HepG2 (cell line): ENCODE data around the gene FPR3. TPM values are rescaled to one million over a fixed set of nuclear protein-coding genes. Genes with fewer than 3 reads are reported as not detected.

Experiments used
- HNRNPLL ChIP-seq: fragments of 200-400 bp; formaldehyde crosslinking; IDR thresholded peaks from 2 replicates; pipeline ENCODE4 v1.6.1; 2017; ENCODE audit warnings: mild to moderate bottlenecking, low read depth, low read length; ENCODE audit not compliant: poor library complexity, severe bottlenecking
- MLLT10 ChIP-seq: sonication (generic); formaldehyde crosslinking; IDR thresholded peaks from 2 replicates; pipeline ENCODE4 v1.4.0; 2020; ENCODE audit warnings: missing genetic modification reagents
- SIN3B ChIP-seq: fragments of 150-350 bp; IDR thresholded peaks from 2 replicates; pipeline ENCODE4 v1.6.1; 2014; ENCODE audit warnings: low read length
- ZNF143 ChIP-seq: sonication (generic); formaldehyde crosslinking; IDR thresholded peaks from 2 replicates; pipeline ENCODE4 v1.4.0; 2020; ENCODE audit warnings: missing genetic modification reagents
- ZNF232 ChIP-seq: sonication (generic); formaldehyde crosslinking; IDR thresholded peaks from 2 replicates; pipeline ENCODE4 v1.4.0; 2020; ENCODE audit warnings: missing genetic modification reagents, borderline replicate concordance
- polyA plus RNA-seq, 8 experiments: library from polyadenylated mRNA; depleted of rRNA in 3 of 8; stranded (reverse) in 7 of 8; unstranded in 1 of 8; fragments of >200 nt; fragmentation: Illumina TruSeq in 4 of 8; extraction: Trizol in 4 of 8; gene quantifications; 2 replicates each; pipeline versions ENCODE4 v1.2.1 to v1.2.3, GENCODE V29; 2011 to 2016; ENCODE audit warnings: low read depth in 4 of 8, missing spikeins in 1 of 8, mixed read lengths in 1 of 8; ENCODE audit not compliant: insufficient read depth in 1 of 8
- total RNA-seq, 5 experiments: library from RNA; depleted of rRNA; stranded (reverse); fragments of >200 nt; fragmentation: Illumina TruSeq; extraction: Trizol; gene quantifications; 2 replicates each; pipeline ENCODE4 v1.2.3, GENCODE V29; 2016; ENCODE audit warnings: low read depth in 1 of 5
- TF ChIP-seq, protein P1 (sequence below): sonication (generic); formaldehyde crosslinking; IDR thresholded peaks from 2 replicates; pipeline ENCODE4 v1.8.1; 2022; ENCODE audit warnings: mild to moderate bottlenecking, missing genetic modification reagents
- TF ChIP-seq, protein P2 (sequence below): conservative IDR thresholded peaks from 2 replicates; pipeline ENCODE4 v1.6.1; 2018; ENCODE audit warnings: missing genetic modification reagents
- TF ChIP-seq, protein P3 (sequence below): sonication (generic); formaldehyde crosslinking; IDR thresholded peaks from 2 replicates; pipeline ENCODE4 v1.4.0; 2020; ENCODE audit warnings: missing genetic modification reagents
- TF ChIP-seq, protein P4 (sequence below): IDR thresholded peaks from 2 replicates; pipeline ENCODE4 v1.4.0; 2020; ENCODE audit warnings: mild to moderate bottlenecking, missing genetic modification reagents
- TF ChIP-seq, protein P5 (sequence below): sonication (generic); formaldehyde crosslinking; IDR thresholded peaks from 2 replicates; pipeline ENCODE4 v1.4.0; 2020; ENCODE audit warnings: missing genetic modification reagents
- TF ChIP-seq, protein P6 (sequence below), 2 experiments: IDR thresholded peaks; 2 replicates each; pipeline ENCODE4 v1.6.1; 2011 to 2012; ENCODE audit warnings: low read length in 2 of 2, borderline replicate concordance in 1 of 2, low read depth in 1 of 2, mild to moderate bottlenecking in 1 of 2, moderate library complexity in 1 of 2

The FPR3 gene
- total and polyA plus RNA-seq, 2 of the 13 experiments (the other 11 are each of a cell fraction or from before 2014, with no cell fraction given) = not detected

DNA sequence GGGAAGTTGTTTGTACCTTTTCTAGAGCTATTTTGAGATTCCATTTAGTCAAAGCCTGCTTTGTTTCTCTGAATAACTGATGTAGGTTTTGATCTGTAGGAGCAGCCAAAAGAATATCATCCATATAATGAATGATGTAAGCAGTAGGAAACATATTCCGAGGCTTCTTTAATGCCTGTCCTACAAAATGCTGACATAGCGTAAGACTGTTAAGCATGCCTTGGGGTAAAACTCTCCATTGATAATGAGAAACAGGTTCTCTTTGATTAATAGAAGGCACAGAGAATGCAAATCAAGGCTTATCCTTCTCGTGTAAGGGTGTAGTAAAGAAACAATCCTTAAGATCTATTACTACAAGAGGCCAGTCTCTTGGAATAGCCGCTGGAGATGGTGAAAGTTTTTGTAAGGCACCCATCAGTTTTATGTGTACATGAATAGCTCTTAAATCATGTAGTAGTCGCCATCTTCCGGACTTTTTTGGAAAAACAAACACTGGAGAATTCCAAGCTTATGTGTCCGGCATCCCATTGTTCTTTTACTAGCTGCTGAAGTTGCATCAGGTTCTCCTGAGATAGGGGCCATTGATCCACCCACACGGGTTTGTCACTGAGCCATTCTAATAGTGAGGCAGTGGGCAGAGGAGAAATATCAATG lies 13.5 kb downstream of the FPR3 start (continued):
- TF ChIP-seq MLLT10 (CRISPR knock-in tag) = no peak
- TF ChIP-seq, protein P1, sequence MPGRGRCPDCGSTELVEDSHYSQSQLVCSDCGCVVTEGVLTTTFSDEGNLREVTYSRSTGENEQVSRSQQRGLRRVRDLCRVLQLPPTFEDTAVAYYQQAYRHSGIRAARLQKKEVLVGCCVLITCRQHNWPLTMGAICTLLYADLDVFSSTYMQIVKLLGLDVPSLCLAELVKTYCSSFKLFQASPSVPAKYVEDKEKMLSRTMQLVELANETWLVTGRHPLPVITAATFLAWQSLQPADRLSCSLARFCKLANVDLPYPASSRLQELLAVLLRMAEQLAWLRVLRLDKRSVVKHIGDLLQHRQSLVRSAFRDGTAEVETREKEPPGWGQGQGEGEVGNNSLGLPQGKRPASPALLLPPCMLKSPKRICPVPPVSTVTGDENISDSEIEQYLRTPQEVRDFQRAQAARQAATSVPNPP (CRISPR knock-in tag) = no peak
- TF ChIP-seq, protein P2, sequence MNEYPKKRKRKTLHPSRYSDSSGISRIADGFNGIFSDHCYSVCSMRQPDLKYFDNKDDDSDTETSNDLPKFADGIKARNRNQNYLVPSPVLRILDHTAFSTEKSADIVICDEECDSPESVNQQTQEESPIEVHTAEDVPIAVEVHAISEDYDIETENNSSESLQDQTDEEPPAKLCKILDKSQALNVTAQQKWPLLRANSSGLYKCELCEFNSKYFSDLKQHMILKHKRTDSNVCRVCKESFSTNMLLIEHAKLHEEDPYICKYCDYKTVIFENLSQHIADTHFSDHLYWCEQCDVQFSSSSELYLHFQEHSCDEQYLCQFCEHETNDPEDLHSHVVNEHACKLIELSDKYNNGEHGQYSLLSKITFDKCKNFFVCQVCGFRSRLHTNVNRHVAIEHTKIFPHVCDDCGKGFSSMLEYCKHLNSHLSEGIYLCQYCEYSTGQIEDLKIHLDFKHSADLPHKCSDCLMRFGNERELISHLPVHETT (CRISPR knock-in tag) = no peak
- TF ChIP-seq ZNF143 (CRISPR knock-in tag) = no peak
- TF ChIP-seq, protein P3, sequence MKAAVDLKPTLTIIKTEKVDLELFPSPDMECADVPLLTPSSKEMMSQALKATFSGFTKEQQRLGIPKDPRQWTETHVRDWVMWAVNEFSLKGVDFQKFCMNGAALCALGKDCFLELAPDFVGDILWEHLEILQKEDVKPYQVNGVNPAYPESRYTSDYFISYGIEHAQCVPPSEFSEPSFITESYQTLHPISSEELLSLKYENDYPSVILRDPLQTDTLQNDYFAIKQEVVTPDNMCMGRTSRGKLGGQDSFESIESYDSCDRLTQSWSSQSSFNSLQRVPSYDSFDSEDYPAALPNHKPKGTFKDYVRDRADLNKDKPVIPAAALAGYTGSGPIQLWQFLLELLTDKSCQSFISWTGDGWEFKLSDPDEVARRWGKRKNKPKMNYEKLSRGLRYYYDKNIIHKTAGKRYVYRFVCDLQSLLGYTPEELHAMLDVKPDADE (CRISPR knock-in tag) = no peak
- TF ChIP-seq ZNF232 (CRISPR knock-in tag) = no peak
- TF ChIP-seq, protein P4, sequence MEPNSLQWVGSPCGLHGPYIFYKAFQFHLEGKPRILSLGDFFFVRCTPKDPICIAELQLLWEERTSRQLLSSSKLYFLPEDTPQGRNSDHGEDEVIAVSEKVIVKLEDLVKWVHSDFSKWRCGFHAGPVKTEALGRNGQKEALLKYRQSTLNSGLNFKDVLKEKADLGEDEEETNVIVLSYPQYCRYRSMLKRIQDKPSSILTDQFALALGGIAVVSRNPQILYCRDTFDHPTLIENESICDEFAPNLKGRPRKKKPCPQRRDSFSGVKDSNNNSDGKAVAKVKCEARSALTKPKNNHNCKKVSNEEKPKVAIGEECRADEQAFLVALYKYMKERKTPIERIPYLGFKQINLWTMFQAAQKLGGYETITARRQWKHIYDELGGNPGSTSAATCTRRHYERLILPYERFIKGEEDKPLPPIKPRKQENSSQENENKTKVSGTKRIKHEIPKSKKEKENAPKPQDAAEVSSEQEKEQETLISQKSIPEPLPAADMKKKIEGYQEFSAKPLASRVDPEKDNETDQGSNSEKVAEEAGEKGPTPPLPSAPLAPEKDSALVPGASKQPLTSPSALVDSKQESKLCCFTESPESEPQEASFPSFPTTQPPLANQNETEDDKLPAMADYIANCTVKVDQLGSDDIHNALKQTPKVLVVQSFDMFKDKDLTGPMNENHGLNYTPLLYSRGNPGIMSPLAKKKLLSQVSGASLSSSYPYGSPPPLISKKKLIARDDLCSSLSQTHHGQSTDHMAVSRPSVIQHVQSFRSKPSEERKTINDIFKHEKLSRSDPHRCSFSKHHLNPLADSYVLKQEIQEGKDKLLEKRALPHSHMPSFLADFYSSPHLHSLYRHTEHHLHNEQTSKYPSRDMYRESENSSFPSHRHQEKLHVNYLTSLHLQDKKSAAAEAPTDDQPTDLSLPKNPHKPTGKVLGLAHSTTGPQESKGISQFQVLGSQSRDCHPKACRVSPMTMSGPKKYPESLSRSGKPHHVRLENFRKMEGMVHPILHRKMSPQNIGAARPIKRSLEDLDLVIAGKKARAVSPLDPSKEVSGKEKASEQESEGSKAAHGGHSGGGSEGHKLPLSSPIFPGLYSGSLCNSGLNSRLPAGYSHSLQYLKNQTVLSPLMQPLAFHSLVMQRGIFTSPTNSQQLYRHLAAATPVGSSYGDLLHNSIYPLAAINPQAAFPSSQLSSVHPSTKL = peak; percentile 19; the same call in 1 of the 2 replicates
- TF ChIP-seq, protein P5, sequence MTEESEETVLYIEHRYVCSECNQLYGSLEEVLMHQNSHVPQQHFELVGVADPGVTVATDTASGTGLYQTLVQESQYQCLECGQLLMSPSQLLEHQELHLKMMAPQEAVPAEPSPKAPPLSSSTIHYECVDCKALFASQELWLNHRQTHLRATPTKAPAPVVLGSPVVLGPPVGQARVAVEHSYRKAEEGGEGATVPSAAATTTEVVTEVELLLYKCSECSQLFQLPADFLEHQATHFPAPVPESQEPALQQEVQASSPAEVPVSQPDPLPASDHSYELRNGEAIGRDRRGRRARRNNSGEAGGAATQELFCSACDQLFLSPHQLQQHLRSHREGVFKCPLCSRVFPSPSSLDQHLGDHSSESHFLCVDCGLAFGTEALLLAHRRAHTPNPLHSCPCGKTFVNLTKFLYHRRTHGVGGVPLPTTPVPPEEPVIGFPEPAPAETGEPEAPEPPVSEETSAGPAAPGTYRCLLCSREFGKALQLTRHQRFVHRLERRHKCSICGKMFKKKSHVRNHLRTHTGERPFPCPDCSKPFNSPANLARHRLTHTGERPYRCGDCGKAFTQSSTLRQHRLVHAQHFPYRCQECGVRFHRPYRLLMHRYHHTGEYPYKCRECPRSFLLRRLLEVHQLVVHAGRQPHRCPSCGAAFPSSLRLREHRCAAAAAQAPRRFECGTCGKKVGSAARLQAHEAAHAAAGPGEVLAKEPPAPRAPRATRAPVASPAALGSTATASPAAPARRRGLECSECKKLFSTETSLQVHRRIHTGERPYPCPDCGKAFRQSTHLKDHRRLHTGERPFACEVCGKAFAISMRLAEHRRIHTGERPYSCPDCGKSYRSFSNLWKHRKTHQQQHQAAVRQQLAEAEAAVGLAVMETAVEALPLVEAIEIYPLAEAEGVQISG (CRISPR knock-in tag) = no peak
- no peak for TF ChIP-seq HNRNPLL
- TF ChIP-seq SIN3B = no peak
- TF ChIP-seq, protein P6, sequence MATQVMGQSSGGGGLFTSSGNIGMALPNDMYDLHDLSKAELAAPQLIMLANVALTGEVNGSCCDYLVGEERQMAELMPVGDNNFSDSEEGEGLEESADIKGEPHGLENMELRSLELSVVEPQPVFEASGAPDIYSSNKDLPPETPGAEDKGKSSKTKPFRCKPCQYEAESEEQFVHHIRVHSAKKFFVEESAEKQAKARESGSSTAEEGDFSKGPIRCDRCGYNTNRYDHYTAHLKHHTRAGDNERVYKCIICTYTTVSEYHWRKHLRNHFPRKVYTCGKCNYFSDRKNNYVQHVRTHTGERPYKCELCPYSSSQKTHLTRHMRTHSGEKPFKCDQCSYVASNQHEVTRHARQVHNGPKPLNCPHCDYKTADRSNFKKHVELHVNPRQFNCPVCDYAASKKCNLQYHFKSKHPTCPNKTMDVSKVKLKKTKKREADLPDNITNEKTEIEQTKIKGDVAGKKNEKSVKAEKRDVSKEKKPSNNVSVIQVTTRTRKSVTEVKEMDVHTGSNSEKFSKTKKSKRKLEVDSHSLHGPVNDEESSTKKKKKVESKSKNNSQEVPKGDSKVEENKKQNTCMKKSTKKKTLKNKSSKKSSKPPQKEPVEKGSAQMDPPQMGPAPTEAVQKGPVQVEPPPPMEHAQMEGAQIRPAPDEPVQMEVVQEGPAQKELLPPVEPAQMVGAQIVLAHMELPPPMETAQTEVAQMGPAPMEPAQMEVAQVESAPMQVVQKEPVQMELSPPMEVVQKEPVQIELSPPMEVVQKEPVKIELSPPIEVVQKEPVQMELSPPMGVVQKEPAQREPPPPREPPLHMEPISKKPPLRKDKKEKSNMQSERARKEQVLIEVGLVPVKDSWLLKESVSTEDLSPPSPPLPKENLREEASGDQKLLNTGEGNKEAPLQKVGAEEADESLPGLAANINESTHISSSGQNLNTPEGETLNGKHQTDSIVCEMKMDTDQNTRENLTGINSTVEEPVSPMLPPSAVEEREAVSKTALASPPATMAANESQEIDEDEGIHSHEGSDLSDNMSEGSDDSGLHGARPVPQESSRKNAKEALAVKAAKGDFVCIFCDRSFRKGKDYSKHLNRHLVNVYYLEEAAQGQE (IDR thresholded peaks at IDR 0.05; ENCODE audit: borderline replicate concordance in 1 of 2, low read depth in 1 of 2, low read length in 2 of 2) = no peak
